Measurements from ENCODE around the gene CLEC16A.

The CLEC16A gene

GRCh38 chr16:11060842-11061241, 116.5 kb downstream of the CLEC16A start:
- DNase-seq (ENCODE audit: low read depth in 2 of 2): no peak

GRCh38 chr16:11061629-11062270, 117.4 kb downstream of the CLEC16A start:
- DNase-seq (ENCODE audit: low read depth in 2 of 2): no peak

DNA sequence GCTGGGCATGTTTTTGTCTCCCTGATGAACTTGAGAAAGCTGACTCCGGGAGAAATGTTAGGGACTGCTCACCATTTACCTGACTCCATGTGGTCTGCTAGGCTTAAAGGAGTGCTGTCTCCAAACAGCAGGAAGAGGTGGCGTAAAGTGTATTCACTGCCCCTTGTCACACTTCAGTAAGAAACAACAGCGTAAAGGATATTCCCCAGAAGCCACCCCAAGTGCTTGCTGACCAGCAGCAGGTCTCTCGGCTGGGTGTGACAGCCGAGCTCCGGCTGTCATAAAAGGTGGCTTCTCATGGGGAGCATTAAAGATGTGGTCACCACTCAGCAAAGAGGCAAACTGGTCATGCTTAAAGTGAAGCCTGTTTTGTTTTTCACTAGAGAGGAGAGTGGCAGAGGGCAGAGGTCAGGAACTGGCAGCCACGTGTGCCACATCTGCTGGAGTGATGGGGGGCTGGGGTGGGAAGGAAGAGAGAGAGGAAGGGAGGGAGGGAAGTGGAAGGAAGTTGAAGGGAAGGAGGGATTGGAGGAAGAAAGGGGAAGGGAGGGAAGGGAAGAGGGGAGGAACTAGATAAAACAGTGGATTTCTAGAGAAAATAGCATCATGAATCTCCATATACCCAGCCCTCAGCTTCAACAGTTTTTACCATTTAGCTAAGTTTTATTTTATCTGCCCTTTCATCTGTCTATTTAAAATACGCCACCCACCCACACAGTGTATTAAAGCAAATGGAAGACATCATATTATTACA, 119.3 kb downstream of the CLEC16A start:
- DNase-seq (ENCODE audit: low read depth in 2 of 2): no peak

DNA sequence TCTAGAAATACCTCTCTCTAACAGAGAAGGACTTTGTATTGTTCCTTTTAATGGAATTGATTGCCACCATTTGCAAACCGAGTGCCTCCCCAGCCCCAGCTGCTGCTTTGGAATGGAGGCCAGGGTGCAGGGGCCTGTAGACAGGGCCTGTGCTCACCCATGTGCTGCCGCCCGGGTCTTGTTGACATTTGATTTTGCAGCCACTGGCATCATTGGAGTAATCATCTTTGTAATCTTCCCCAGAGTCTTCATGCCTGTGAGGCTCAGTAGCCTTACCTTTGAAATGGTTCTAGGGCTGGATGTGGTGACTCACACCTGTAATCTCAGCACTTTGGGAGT, 119.8 kb downstream of the CLEC16A start:
- no peak for DNase-seq (ENCODE audit: low read depth in 2 of 2)

GRCh38 chr16:11064851-11065250, 120.5 kb downstream of the CLEC16A start:
- no peak for DNase-seq (ENCODE audit: low read depth in 2 of 2)

GRCh38 chr16:11066261-11066870, 122.0 kb downstream of the CLEC16A start:
- no peak for DNase-seq (ENCODE audit: low read depth in 2 of 2)

DNA sequence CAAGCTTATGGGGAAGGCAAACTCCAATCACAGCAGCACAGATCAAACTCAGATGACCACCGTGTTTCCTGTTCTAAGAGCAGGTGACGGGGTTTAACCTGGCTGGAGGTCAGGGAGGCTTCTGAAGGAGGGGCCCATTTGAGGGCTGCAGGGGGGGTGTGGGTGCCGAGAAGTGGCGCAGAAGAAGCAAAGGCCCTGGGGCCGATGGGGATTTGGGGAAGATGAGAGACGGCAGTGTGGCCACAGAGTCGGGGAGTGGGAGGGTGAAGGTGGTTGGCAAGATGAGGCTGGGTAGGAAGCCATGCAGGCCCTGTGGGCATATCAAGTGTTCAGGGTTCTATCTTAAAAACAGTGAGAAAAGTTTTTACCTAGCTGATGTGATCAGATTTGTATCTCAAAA, 122.9 kb downstream of the CLEC16A start:
- no peak for DNase-seq (ENCODE audit: low read depth in 2 of 2)

- no peak for DNase-seq (ENCODE audit: low read depth in 2 of 2)
These were observed 123.4 kb downstream of the CLEC16A start for GRCh38 chr16:11067697-11068141.

DNA sequence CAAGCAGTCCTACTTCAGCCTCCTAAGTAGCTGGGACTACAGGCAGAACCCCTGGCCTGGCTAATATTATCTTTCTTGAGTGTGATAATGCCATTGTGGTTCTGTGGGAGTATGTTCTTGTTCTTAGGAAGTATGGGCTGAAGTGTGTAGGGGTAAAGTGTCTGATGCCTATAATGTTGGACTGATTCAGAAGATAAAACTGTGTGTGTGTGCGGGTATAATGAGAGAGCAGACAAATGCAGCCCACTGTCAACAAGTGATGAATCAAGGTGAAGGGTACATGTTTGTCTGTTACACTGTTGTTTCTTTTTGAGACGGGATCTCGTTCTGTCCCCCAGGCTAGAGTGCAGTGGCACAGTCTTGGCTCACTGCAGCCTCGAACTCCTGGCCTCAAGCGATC, 127.5 kb downstream of the CLEC16A start:
- DNase-seq (ENCODE audit: low read depth in 2 of 2): no peak

- DNase-seq (ENCODE audit: low read depth in 2 of 2): no peak
These were observed 128.2 kb downstream of the CLEC16A start for GRCh38 chr16:11072420-11073153.

GRCh38 chr16:11073407-11073999, 129.1 kb downstream of the CLEC16A start:
- no peak for DNase-seq (ENCODE audit: low read depth in 2 of 2)

GRCh38 chr16:11074131-11074530, 129.8 kb downstream of the CLEC16A start:
- DNase-seq (ENCODE audit: low read depth in 2 of 2): no peak

DNA sequence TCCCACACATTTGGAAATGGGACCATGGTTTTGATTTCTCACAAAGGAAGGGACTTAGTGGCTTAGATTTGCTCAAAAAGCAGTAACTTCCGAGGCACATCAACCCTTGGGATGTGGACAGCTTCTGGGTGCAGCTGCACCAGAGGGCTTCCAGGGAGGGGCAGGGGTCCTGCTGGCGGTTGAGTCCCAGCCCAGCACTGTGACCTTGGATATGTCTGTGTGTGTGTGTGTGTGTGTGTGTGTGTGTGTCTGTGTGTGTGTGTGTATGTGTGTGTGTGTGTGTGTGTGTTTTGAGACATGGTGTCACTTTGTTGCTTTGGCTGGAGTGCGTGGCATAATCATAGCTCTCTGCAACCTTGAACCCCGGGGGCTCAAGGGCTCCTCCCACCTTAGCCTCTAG, 130.8 kb downstream of the CLEC16A start:
- no peak for DNase-seq (ENCODE audit: low read depth in 2 of 2)

GRCh38 chr16:11076259-11077018, 132.1 kb downstream of the CLEC16A start:
- peak; percentile 47 to 72 for DNase-seq (ENCODE audit: low read depth in 2 of 2)

- DNase-seq (ENCODE audit: low read depth in 2 of 2): no peak
These were observed 134.6 kb downstream of the CLEC16A start for GRCh38 chr16:11078812-11079459.

GRCh38 chr16:11079652-11080187, 135.4 kb downstream of the CLEC16A start:
- no peak for DNase-seq (ENCODE audit: low read depth in 2 of 2)

DNA sequence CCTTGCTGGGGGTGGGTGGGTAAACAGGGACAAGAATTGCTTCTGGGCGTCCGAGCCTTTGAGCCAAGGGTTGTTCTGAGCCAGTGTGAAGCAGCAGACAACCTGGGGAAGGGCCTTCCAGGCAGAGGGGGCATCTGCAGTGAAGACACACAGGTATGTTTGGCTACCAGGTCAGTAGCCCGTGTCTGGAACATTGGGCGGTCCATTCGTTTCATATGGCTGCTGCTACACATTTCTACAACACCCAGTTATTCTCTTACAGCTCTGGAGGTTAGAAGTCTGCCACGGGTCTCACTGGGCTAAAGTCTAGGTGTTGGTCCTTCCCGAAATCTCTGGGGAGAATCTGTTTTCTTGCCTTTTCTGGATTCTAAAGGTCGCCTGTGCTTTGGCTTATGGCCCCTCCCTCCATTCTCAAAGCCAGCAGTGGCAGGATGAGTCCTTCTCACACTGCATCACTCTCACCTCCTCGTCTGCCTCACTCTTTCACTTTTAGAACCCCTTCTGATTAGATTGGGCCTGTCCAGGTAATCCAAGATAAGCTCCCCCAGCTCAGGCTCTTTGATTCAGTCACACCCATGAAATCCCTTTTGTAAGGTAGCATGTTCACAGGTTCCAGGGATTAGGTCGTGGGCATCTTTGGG, 136.1 kb downstream of the CLEC16A start:
- no peak for DNase-seq (ENCODE audit: low read depth in 2 of 2)

GRCh38 chr16:11080999-11081630, 136.8 kb downstream of the CLEC16A start:
- DNase-seq (ENCODE audit: low read depth in 2 of 2): no peak

DNA sequence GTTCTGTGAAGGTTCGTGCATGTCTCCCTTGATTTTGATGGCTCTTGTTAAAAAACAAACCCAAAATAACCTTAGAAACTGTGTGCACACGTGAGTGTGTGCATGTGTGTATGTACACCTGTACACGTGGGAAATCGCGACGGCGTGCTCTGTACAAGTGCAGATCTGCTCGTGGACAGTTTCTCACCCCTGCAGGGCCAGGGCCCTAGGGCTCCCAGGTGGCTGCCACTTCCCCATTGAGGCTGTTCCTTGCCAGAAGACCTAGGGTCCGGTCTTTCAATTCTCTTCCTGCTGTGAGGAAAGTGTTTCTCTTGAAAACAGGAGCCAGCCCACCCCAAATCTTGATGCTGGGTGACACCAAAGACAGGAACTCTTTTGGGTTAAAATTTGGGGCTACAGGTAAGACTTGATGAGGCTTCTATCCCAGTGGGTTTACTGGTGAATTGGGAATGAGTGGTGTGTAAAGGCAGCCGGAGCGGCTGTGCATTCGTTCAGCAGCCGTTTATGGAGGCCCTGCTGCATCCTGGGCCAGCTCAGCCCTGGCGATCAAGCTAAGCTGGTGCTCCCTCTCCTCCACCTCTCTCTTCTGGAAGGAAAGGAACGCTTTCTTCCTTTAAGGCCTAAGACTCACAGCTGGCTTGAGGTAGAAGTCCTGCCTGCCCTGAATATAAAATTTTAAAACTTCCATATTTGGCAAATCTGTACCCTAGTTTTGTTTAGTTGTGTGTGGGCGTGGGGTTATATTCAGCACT, 137.9 kb downstream of the CLEC16A start:
- no peak for DNase-seq (ENCODE audit: low read depth in 2 of 2)

Data from activated CD8-positive, alpha-beta memory T cell treated with anti-CD3 and anti-CD28 coated beads for 4 hours (primary cell).